Retinal pigment epithelial cell (primary cell): ENCODE data around the gene UBE3A.
"Not testable (repeated sequence)": the region's sequence is repeated elsewhere in the genome, so short reads cannot be mapped to it uniquely, and the experiment has no call there.

Experiments used
- DNase-seq: peaks from one replicate; pipeline ENCODE4 v3.0.0-alpha.2; 2010; ENCODE audit warnings: low read depth
- H3K4me3 ChIP-seq: 2 replicates; pipeline ENCODE4 v1.5.1; 2011; ENCODE audit warnings: mild to moderate bottlenecking, low read length, control low read depth, moderate library complexity
- TF ChIP-seq, protein P1 (sequence below): conservative IDR thresholded peaks from 2 replicates; pipeline ENCODE4 v1.5.1; 2011; ENCODE audit warnings: low read depth, low read length, control low read depth, inconsistent platforms

UBE3A gene

DNA sequence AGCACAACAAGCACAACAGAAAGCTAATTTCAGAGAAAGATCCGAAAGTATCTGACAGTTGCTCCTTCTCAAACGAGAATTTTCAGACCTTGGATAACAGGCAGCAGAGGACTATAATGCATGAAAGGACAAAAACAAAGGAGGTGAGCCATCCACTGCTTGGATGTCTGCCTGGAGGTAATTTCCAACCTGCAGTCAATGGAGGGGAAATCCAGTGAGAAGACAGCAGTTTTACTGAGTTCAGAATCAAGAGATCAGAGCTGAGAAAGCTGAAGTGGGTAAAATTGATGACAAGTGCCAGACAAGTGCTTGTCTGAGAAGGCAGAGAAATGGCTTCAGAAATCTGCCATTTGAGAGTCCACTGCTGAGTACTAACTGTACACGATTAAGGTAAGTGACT, 22.1 kb downstream of the UBE3A start:
- no peak overlapping the region for H3K4me3 ChIP-seq
- TF ChIP-seq, protein P1, sequence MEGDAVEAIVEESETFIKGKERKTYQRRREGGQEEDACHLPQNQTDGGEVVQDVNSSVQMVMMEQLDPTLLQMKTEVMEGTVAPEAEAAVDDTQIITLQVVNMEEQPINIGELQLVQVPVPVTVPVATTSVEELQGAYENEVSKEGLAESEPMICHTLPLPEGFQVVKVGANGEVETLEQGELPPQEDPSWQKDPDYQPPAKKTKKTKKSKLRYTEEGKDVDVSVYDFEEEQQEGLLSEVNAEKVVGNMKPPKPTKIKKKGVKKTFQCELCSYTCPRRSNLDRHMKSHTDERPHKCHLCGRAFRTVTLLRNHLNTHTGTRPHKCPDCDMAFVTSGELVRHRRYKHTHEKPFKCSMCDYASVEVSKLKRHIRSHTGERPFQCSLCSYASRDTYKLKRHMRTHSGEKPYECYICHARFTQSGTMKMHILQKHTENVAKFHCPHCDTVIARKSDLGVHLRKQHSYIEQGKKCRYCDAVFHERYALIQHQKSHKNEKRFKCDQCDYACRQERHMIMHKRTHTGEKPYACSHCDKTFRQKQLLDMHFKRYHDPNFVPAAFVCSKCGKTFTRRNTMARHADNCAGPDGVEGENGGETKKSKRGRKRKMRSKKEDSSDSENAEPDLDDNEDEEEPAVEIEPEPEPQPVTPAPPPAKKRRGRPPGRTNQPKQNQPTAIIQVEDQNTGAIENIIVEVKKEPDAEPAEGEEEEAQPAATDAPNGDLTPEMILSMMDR = no peak
- DNase-seq = no peak

GRCh38 chr15:25415707-25416106, 23.1 kb downstream of the UBE3A start:
- DNase-seq = no peak
- TF ChIP-seq, protein P1 = no peak
- no peak overlapping the region for H3K4me3 ChIP-seq

GRCh38 chr15:25415217-25415616, 23.6 kb downstream of the UBE3A start:
- DNase-seq = no peak
- TF ChIP-seq, protein P1 = no peak
- no peak overlapping the region for H3K4me3 ChIP-seq

GRCh38 chr15:25410649-25411048, 28.2 kb downstream of the UBE3A start:
- TF ChIP-seq, protein P1 = no peak
- H3K4me3 ChIP-seq = no peak overlapping the region
- DNase-seq = no peak

- H3K4me3 ChIP-seq, DNase-seq: not testable (repeated sequence)
Observed at GRCh38 chr15:25409731-25410130, 29.1 kb downstream of the UBE3A start.

DNA sequence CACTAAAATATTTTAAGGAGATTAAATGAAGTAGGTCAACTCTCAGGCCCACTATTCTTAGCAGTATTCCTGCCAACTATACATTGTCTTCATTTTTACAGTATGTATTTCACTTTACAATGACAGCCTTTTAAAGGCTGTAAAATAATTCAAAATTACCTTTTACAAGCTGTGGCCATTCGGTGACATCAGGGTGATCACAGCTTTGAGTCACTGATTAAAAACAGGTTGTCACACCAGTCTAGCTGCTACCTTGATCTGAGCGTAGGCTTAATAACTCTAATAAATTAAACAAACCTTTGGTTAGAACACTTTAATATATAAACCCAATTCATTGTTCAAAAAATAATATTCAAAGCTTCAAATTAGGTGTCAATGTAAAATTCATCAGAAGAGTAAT, 29.9 kb downstream of the UBE3A start:
- TF ChIP-seq, protein P1 = no peak
- H3K4me3 ChIP-seq = no peak overlapping the region
- DNase-seq = no peak

GRCh38 chr15:25408428-25408827, 30.4 kb downstream of the UBE3A start:
- DNase-seq = no peak
- TF ChIP-seq, protein P1 = no peak
- H3K4me3 ChIP-seq = no peak overlapping the region

DNA sequence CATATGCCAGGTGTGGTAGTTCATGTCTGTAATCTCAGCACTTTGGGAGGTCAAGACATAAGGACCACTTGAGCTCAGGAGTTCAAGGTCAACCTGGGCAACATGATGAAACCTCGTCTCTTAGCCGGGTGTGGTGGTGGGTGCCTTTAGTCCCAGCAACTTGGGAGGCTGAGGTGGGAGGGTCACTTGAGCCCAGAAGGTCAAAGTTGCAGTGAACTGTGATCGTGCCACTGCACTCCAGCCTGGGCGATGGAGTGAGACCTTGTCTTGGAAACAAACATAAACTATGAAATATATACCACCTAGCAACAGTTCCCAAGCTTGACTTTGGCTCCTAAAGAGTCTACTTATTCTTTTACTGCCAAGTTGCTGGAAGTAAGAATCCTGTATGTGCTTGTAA, 30.9 kb downstream of the UBE3A start:
- TF ChIP-seq, protein P1 = no peak
- no peak overlapping the region for H3K4me3 ChIP-seq

More for the DNA sequence above, 30.9 kb downstream of the UBE3A start:
- DNase-seq = no peak
